Measurements from ENCODE around the gene MDM4. TPM values are rescaled to one million over a fixed set of nuclear protein-coding genes. Genes with fewer than 3 reads are reported as not detected.

The MDM4 gene
- total RNA-seq, 1 donor from 2014 or later = 41.1 TPM

DNA sequence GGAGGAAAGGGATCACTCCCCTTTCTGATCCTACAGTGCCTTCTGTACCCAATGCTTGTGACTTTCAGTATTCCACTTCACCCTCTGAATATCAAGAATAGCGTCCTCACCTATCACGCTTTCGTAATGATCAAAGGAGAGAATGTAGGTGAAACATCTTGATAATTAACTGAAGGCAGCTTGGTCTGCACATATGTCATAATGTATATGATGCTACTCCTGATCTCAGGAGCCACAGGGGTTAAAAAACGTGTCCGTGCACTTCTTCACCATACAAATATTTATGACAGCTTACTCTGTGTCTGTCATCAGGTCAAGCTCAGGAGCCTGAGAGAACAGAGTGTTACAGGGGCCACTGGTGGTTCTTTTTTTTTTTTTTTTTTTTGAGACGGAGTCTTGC is 20.4 kb upstream of the MDM4 start:
- H4K20me1 ChIP-seq (ENCODE audit: insufficient read depth, low read length) = peaks cover 22% of the 10 kb centered on the region
- FAIRE-seq (no peak), DNase-seq (ENCODE audit: low read depth) (no peak)
- H3K79me2 ChIP-seq (ENCODE audit: insufficient read depth, low read length) = peaks cover 3% of the 10 kb centered on the region
- Mint-ChIP-seq H3K36me3 (ENCODE audit: low read depth, unreplicated experiment) (no peaks in the 10 kb centered on the region), H3K27ac (ENCODE audit: unreplicated experiment) (no peak overlapping the region), H3K9me3 (ENCODE audit: unreplicated experiment) (no peaks in the 10 kb centered on the region), H3K4me1 (ENCODE audit: low read depth, unreplicated experiment) (peaks cover 18% of the 10 kb centered on the region), H3K27me3 (ENCODE audit: low read depth, unreplicated experiment) (peaks cover 22% of the 10 kb centered on the region), H3K4me3 (ENCODE audit: unreplicated experiment) (peak overlapping the region; percentile 25)
- TF ChIP-seq, protein P1, sequence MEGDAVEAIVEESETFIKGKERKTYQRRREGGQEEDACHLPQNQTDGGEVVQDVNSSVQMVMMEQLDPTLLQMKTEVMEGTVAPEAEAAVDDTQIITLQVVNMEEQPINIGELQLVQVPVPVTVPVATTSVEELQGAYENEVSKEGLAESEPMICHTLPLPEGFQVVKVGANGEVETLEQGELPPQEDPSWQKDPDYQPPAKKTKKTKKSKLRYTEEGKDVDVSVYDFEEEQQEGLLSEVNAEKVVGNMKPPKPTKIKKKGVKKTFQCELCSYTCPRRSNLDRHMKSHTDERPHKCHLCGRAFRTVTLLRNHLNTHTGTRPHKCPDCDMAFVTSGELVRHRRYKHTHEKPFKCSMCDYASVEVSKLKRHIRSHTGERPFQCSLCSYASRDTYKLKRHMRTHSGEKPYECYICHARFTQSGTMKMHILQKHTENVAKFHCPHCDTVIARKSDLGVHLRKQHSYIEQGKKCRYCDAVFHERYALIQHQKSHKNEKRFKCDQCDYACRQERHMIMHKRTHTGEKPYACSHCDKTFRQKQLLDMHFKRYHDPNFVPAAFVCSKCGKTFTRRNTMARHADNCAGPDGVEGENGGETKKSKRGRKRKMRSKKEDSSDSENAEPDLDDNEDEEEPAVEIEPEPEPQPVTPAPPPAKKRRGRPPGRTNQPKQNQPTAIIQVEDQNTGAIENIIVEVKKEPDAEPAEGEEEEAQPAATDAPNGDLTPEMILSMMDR (IDR thresholded peaks at IDR 0.05; ENCODE audit: insufficient read depth, low read depth, low read length) = no peak
- TF ChIP-seq EZH2 (IDR thresholded peaks at IDR 0.05; ENCODE audit: insufficient read depth, low read length) = no peak
- no peaks in the 10 kb centered on the region for H3K36me3 ChIP-seq (ENCODE audit: insufficient read depth, low read length)
- no peak overlapping the region for H3K9ac ChIP-seq (ENCODE audit: low read length)
- no peak overlapping the region for H3K27ac ChIP-seq (ENCODE audit: low read depth, low read length)
- H3K4me3 ChIP-seq (ENCODE audit: insufficient read depth, low read depth, low read length) = no peak overlapping the region
- peaks cover 16% of the 10 kb centered on the region for H3K4me1 ChIP-seq (ENCODE audit: insufficient read depth, low read length)
- no peak overlapping the region for H2AFZ ChIP-seq (ENCODE audit: low read depth, low read length)
- peaks cover 35% of the 10 kb centered on the region for H3K27me3 ChIP-seq (ENCODE audit: insufficient read depth, low read length)
- no peak overlapping the region for H3K4me2 ChIP-seq (ENCODE audit: low read length)
- H3K9me3 ChIP-seq (ENCODE audit: insufficient read depth, low read depth, low read length) = no peaks in the 10 kb centered on the region

DNA sequence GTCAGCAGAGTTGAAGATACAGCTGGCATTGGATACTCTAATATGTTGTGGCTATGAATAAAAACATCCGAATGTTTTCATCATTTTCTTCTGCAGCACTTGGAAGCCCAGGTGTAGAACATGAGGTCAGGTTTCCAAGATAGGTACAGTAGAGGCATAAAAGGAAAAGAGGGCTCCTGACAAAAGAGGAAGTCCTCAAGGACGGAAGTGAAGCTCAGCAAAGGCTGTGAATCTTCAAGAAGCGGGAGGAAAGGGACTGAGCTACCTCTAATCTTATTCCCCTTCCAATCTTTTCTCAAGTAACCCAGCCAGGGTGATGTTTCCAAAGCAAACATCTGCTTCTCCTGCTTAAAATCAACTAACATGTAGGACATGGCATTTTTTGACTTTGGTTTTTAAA is 17.2 kb upstream of the MDM4 start:
- Histone ChIP-seq H3K36me3 (ENCODE audit: insufficient read depth, low read length) (no peaks in the 10 kb centered on the region), H3K79me2 (ENCODE audit: insufficient read depth, low read length) (no peaks in the 10 kb centered on the region), H4K20me1 (ENCODE audit: insufficient read depth, low read length) (no peaks in the 10 kb centered on the region), H3K4me1 (ENCODE audit: insufficient read depth, low read length) (peaks cover 7% of the 10 kb centered on the region), H3K27me3 (ENCODE audit: insufficient read depth, low read length) (peaks cover 24% of the 10 kb centered on the region), H2AFZ (ENCODE audit: low read depth, low read length) (no peak overlapping the region), H3K27ac (ENCODE audit: low read depth, low read length) (no peak overlapping the region), H3K4me3 (ENCODE audit: insufficient read depth, low read depth, low read length) (no peak overlapping the region), H3K9me3 (ENCODE audit: insufficient read depth, low read depth, low read length) (no peaks in the 10 kb centered on the region), H3K9ac (ENCODE audit: low read length) (no peak overlapping the region), H3K4me2 (ENCODE audit: low read length) (no peak overlapping the region)
- FAIRE-seq (no peak), DNase-seq (ENCODE audit: low read depth) (no peak)
- no peaks in the 10 kb centered on the region for H3K9me3 Mint-ChIP-seq (ENCODE audit: unreplicated experiment)
- peaks cover 22% of the 10 kb centered on the region for H3K27me3 Mint-ChIP-seq (ENCODE audit: low read depth, unreplicated experiment)
- H3K4me1 Mint-ChIP-seq (ENCODE audit: low read depth, unreplicated experiment) = peaks cover 3% of the 10 kb centered on the region
- TF ChIP-seq, protein P1 (IDR thresholded peaks at IDR 0.05; ENCODE audit: insufficient read depth, low read depth, low read length) = no peak
- no peak for TF ChIP-seq EZH2 (IDR thresholded peaks at IDR 0.05; ENCODE audit: insufficient read depth, low read length)
- H3K27ac Mint-ChIP-seq (ENCODE audit: unreplicated experiment) = no peak overlapping the region
- H3K4me3 Mint-ChIP-seq (ENCODE audit: unreplicated experiment) = no peak overlapping the region
- no peaks in the 10 kb centered on the region for H3K36me3 Mint-ChIP-seq (ENCODE audit: low read depth, unreplicated experiment)

DNA sequence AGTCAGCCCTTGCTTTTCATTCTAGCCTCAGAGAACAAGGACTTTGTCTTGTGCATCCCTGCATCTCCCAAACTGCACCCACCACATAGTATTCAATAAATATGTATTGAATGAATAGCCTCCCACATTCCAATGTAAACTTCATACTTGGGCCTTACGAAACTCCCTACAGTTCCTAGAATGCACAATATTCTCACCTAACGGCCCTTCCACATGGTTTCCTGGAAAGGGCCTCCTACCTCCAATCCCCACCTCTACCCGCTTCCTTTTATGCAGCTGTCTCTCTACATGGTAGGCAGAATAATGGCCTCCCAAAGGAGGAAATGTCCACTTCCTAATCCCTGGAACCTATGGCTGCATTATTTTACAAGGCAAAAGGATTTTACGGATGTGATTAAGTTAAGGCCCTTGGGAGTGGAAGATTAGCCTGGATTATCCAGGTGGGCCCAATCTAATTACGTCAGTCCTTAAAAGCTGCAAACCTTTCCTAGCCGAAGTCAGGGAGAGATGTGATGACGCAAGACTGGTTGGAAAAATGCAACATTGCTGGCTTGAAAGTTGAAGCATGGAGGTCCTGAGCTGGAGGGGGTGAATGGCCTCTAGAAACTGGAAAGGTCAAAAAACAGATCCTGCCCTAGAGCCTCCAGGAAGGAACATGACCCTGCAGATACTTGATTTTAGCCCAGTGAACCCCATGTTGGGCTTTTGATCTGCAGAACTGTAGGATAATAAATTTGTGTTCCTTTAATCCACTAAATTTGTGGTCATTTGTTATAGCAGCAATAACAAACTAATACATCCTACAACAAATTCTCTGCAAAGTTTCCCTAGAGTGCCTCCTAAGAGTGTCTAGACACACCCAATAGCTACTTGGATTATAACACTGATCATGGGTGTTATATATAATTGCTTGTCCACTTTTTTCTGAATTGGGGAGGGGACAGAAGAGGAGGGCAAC is 16.4 kb upstream of the MDM4 start:
- no peak for FAIRE-seq
- Mint-ChIP-seq H3K27ac (ENCODE audit: unreplicated experiment) (no peak overlapping the region), H3K4me1 (ENCODE audit: low read depth, unreplicated experiment) (peaks cover 3% of the 10 kb centered on the region)

More for the DNA sequence above, 16.4 kb upstream of the MDM4 start:
- Histone ChIP-seq H4K20me1 (ENCODE audit: insufficient read depth, low read length) (no peaks in the 10 kb centered on the region), H3K9ac (ENCODE audit: low read length) (no peak overlapping the region), H3K79me2 (ENCODE audit: insufficient read depth, low read length) (no peaks in the 10 kb centered on the region), H2AFZ (ENCODE audit: low read depth, low read length) (no peak overlapping the region), H3K4me2 (ENCODE audit: low read length) (no peak overlapping the region), H3K27ac (ENCODE audit: low read depth, low read length) (no peak overlapping the region), H3K36me3 (ENCODE audit: insufficient read depth, low read length) (no peaks in the 10 kb centered on the region), H3K9me3 (ENCODE audit: insufficient read depth, low read depth, low read length) (no peaks in the 10 kb centered on the region), H3K27me3 (ENCODE audit: insufficient read depth, low read length) (peaks cover 24% of the 10 kb centered on the region), H3K4me3 (ENCODE audit: insufficient read depth, low read depth, low read length) (no peak overlapping the region), H3K4me1 (ENCODE audit: insufficient read depth, low read length) (peaks cover 4% of the 10 kb centered on the region)
- no peaks in the 10 kb centered on the region for H3K36me3 Mint-ChIP-seq (ENCODE audit: low read depth, unreplicated experiment)
- H3K27me3 Mint-ChIP-seq (ENCODE audit: low read depth, unreplicated experiment) = peaks cover 22% of the 10 kb centered on the region
- no peak for DNase-seq (ENCODE audit: low read depth)
- TF ChIP-seq, protein P1 (IDR thresholded peaks at IDR 0.05; ENCODE audit: insufficient read depth, low read depth, low read length) = no peak
- no peak for TF ChIP-seq EZH2 (IDR thresholded peaks at IDR 0.05; ENCODE audit: insufficient read depth, low read length)
- H3K4me3 Mint-ChIP-seq (ENCODE audit: unreplicated experiment) = no peak overlapping the region
- no peaks in the 10 kb centered on the region for H3K9me3 Mint-ChIP-seq (ENCODE audit: unreplicated experiment)
